Mesenteric fat pad (tissue), 1 donor: ENCODE results near the gene TMEM119. TPM values are rescaled to one million over a fixed set of nuclear protein-coding genes. Genes with fewer than 3 reads are reported as not detected.
"Not testable (repeated sequence)": the region's sequence is repeated elsewhere in the genome, so short reads cannot be mapped to it uniquely, and the experiment has no call there.

Experiments
- DNase-seq: peaks from one replicate; pipeline ENCODE4 v3.0.0-alpha.2; 2020; ENCODE audit warnings: low spot score
- total RNA-seq: library from RNA; stranded (reverse); fragmentation: NEBNext Ultra II Directional; extraction: Animal tissue kit (Norgen Biotek cat#: 25700); gene quantifications from one replicate; pipeline ENCODE4 v1.2.1, GENCODE V29; 2021
- donor health status: DM: yes; HTN: yes; CAD: no.

TMEM119 gene
- total RNA-seq, 1 donor from 2014 or later = 13.0 TPM

DNA sequence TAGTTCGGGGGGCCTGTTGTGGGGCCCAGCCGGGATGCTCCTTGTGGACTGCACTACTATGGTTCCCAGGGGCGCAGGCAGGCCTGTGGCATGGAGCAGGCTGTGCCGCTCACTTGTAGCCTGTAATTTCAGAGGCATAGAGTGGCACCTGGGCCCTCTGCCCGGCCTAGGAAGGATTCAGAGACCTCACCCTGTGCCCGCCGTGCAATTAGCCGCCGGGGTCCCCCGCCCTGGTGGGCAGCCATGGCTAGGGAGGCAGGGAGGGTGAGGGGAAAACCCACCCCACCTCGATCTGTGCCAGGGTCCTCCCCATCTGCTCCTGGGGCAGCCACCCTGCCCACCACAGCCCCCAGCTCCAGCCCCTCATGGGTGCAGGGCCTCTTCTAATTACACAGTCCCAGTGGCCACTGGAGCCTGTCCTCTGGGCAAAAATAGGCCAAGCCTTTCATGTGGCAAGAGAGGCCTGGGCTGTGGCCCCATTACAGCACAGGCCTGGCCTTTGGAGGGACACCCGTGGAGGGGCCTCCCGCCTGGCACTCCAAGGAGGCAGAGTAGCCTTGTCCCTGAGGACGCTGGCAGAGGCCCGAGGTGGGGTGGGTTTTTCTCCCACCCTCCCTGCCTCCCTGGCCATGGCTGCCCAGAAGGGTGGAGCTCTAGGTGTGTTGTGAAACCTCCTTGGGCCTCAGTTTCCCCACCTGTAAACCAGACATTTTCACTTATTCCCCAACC lies 5.3 kb upstream of the TMEM119 start:
- no peak for DNase-seq

DNA sequence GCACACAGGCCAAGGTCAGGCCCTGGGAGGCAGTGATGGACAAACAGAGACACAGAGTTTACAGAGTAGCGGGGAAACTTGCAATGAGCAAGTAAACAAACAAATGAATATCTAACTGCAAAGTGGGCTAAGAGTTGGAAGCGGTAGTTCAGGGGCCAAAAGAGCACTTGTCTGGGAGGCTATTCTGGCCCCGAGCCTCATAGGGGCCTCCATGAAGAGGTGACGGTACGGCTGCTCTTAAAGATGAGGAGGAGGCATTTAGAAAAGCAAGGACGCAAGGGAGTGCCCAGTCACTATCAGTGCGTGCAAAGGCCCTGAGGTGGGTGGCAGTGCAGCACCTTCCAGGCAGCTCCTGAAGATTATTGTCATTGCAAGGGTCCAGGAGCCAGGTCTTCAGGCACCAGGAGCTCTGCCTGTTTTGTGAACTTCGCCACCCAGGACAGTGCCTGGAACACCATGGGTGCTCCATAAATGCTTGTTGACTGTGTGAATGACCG lies 4.4 kb upstream of the TMEM119 start:
- no peak for DNase-seq

DNA sequence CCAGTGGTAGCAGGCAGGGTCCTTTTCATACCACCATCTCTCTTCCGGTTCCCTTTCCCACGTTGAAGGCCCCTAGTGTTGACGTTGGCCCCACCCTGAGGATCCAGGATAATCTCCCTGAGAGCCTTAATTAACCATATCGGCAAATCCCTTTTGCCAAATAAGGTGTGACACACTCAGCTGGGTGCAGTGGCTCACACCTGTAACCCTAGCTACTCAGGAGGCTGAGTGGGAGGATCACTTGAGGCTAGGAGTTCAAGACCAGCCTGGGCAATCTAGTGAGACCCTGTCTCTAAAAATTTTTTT lies 2.8 kb upstream of the TMEM119 start:
- DNase-seq = no peak

DNA sequence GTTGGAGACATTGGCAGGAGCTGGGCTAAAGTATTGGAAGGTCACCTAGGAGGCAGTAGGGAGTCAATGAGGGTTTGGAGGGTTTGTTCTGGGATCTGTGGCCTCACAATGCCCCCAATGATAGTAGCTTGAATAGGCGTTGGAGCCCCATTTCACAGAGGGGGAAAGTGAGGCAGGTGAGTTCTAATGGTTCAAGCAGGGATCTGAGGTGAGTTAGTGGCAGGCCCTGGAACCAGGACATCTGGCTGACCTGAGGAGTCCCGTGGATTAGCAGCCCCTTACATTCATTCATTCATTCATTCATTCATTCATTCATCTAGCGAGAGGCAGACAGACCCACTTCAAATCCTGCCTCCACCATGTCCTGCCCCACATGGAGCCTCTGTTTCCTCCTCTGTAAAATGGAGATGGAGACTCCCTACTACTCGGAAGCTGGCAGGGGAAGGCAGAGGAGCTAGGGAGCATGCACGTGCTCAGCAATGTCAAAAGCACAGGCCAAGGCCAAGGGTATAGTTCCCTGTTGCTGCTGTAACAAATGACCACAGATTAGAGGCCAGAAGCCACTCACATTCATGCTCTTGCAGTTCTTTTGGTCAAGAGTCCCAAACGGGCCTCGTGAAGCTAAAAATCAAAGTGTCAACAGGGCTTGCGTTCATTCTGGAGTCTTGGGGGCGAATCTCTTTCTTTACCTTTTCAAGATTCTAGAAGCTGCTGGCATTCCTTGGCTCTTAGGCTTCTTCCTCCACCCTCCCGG lies 2.2 kb upstream of the TMEM119 start:
- no peak for DNase-seq

- no peak for DNase-seq
Measured at GRCh38 chr12:108599541-108599940, 1.7 kb upstream of the TMEM119 start.

GRCh38 chr12:108598553-108599250 lies 818 bp upstream of the TMEM119 start:
- DNase-seq = no peak

DNA sequence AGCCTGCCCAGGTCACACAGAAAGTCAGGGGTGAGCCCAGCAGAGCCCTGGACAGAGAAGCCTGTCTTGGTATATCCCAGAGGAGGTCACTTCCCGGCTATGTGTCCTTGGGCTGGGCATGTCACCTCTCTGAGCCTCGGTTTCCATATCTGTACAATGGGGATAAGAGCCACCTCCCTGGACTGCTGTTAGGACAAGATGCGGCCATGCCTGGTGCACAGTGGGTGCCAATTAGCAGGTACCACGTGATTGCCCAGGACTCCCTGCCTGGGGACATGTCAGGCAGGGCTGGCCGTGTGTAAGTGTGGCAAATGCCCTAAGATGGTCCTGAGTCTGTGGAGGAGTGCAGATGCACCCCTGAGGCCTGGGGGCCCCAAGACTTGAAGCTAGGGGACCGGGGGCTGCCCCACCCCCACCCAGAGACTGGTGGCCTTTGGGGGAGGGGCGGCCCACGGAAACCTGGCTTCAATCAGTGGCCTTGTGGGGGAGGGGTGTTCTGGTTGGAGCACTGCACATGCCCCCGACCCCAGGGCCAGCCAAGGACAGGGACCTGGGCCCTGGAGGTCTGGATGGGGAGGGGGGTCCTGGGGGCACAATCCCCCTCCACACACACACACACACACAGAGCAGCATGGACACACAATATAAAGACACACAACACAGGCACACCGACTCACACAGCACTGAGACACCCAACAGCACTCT lies 878 bp downstream of the TMEM119 start:
- no peak for DNase-seq

DNA sequence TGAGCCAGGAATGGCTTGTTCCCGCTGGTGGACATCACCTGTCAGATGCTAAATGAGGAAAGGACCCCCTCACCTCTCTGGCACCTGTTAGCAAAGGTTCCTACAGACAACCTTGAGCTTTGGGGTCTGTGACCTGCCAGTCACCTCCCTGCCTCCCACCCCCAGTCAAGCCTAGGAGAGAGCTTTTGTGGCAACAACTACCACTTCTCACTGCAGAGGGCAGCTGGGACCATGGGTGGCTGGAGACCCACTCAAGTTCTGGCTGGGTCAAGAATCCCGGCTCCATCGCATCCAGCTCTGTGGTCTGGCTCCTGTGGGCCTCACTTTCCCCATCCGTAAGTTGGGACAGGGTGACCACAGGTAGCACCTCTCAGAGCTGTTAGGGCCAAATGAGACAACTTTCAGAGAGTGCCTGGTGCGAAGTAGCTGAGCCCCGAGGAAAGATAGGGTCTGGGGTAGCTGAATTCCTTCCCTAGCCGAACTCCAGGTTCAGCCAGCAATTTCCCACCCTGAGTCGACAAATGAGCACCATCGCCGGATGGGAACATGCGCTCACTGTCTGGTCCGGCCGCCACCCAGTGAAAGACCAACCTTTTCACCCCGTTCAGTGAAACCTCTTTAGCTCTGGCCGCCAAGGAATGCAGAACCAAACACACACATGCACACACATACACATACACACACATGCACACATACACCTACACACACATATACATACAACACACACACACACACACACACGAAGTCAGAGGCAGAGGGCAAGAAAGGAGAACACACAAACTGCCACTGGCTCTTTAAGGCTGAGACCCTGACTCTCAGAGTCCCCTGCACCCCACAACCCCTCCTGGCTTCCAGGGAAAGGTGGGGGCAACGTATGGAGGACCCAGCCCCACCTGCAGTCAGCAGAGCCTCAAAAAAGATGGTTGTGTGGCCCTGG lies 1.9 kb downstream of the TMEM119 start:
- DNase-seq = no peak

- DNase-seq = no peak
Measured at GRCh38 chr12:108594960-108595710, 2.7 kb downstream of the TMEM119 start.

GRCh38 chr12:108594323-108594903 lies 3.5 kb downstream of the TMEM119 start:
- no peak for DNase-seq

- DNase-seq = no peak
Measured at GRCh38 chr12:108592033-108592909, 5.6 kb downstream of the TMEM119 start.

DNA sequence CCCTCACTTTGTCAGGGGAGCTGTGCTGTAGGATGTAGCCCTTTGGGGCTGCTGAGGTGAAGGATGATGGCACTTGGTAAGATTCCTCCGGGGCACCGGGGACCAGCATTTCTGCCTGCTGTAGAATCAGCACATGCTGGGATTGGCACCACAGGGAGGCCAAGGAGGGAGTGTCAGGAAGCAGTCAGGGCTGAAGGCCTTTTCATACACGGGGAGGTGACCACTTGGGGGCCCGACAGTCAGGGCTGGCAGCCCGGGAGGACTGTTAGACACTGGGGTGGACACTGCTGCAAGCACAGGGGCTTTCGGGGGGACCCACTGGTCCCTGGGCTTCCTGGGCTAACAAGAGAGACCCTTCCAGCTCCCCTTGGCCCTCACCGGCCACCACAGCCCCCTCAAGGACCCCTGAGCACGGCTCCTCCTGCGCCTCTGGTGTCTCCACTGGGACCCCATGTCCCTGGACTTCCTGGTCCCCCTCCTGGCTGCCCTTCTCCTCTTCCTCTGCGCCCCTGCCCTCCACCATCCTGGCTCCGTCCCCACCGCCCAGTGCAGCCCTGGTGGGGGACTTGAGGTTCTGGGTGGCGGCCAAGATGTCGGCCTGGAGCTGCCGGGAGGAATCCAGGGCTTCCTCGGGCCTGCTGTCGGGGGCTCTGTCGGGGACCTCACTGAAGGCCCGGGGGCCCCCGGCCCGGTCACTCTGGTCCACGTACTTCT lies 6.5 kb downstream of the TMEM119 start:
- DNase-seq = no peak

DNA sequence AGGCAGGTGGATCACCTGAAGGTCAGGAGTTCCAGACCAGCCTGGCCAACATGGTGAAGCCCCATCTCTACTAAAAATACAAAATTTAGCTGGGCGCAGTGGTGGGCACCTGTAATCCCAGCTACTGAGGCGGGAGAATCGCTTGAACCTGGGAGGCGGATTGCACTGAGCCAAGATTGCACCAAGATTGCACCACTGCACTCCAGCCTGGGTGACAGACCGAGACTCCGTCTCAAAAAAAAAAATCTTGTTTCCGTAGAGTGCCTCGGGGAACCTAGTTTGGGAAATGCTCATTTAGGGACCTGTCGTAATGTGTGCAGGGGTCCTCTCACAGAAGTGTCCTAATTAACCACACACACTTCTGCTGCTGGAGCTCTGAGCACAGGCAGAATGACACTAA lies 7.4 kb downstream of the TMEM119 start:
- not testable (repeated sequence) for DNase-seq

GRCh38 chr12:108589840-108590229 lies 8.0 kb downstream of the TMEM119 start:
- no peak for DNase-seq

- DNase-seq = no peak
Measured at GRCh38 chr12:108589028-108589839, 8.7 kb downstream of the TMEM119 start.

DNA sequence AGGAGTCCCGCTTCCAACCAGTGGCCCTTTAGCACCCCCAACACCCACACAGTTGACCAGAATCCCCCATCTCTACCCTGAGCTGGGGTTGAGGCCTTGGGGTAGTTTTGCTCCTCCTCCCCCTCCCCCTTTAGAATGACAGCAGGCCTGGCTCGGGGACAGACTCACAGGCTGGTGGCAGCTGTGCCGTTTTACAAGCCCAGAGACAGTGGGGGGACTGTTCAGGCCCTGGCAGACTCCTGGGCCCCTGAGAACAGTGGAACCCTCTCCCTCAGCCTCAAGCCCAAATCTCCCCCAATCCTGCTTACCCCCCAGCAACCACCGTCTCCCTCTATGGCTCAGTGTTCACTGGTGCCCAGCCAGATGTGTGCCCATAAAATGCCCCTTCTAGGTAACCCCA lies 10.1 kb downstream of the TMEM119 start:
- no peak for DNase-seq

DNA sequence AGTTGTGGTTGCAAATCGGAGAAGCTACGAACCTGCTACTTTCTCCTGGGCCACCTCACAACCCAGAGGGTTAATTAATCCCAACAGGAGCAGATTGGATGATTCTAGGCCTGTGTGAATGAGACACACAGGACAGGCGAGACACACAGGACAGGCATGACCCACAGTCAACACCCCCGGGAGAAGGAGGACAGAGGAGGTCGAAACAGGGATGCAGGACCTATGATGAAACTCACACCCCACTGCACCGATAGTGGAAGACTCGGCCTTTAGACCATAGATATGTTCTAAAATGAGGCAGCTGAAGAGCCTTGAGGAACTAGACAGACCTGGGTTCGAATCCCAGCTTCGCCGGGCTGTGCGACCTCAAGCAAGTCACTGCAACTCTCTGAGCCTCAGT lies 11.6 kb downstream of the TMEM119 start:
- no peak for DNase-seq
